NCI-H748 (cell line): ENCODE results near the gene SPINDOC.
"Not testable (repeated sequence)": the region's sequence is repeated elsewhere in the genome, so short reads cannot be mapped to it uniquely, and the experiment has no call there.

ENCODE experiments used
- DNase-seq: peaks from one replicate; lab custom pipeline; 2025; ENCODE audit not compliant: unreplicated experiment; lab: John Stamatoyannopoulos, UW

Gene SPINDOC

DNA sequence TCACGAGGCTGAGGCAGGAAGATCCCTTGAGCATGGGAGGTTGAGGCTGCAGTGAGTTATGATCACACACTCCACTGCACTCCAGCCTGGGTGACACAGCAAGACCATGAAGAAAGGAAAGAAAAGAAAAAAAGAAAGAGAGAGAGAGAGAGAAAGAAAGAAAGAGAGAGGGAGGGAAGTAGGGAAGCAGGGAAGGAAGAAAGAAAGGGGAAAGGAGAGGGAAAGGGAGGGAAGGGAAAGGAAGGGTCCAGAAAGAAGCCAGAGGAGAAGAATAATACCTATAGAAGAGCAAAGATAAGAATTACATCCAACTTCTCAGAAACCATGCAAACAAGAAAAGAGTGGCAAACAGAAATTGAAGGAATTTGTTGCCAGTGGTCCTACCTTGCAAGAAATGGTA is 27.4 kb upstream of the SPINDOC start:
- DNase-seq = no peak

DNA sequence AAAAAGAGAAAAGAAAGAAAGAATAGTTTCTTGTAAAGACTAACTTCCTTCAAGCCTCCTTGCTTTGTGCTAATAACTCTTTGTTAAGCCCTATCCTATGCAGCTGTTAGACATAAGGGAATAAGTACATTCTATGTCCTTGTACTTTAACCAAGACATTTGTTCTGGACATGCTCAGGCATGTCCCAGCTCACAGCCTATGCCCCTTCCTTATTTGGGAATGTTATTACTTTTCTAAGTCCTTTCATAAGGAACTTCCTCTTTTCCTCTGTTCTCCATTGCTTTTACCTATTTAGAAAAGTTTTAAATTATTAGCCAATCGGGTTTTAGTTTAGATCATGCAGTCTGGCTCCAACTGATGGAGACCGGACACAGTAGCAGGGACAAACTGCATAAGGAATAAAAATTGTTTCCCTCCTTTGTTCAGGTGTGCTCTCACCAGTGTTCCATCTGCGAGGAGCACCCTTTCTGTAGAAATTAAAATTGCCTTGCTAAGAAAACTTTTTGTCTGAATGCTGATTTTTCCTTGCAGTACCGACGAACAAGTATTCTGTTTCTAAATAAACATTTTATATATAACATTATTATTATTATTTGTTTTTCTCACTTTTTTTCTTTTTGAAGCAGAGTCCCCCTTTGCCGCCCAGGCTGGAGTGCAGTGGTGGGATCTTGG is 21.6 kb upstream of the SPINDOC start:
- no peak for DNase-seq

DNA sequence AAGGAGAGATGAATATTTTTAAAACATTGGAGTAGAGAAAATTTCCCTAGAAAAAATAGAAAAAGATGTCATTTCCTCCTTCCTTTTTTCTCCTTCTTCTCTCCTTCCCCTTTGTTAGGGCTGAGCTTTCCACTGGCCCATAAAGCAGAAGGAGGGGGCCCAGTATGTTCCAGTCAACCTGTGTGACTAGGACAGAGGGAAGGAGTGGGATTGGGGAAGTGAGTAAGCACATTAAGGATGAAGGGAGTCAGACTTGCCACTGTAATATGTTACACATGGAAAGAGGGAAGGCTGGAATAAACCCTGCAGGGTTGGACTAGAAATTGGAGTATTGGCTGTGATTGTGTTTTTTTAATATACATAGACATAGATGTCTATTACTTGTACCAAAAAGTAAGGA is 20.1 kb upstream of the SPINDOC start:
- no peak for DNase-seq

DNA sequence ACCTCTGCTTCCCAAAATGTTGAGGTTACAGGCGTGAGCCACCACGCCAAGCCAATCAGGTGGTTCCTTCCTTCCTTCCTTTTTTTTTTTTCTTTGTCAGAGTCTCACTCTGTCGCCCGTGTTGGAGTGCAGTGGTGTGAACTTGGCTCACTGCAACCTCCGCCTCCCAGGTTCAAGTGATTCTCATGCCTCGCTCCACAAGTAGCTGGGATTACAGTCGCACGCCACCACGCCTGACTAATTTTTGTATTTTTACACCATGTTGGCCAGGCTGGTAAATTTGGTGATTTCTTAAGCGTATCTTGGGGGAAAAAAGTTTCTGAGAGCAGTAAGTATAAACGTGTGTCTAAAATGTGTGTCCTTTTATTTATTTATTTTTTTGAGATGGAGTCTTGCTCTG is 18.2 kb upstream of the SPINDOC start:
- no peak for DNase-seq

DNA sequence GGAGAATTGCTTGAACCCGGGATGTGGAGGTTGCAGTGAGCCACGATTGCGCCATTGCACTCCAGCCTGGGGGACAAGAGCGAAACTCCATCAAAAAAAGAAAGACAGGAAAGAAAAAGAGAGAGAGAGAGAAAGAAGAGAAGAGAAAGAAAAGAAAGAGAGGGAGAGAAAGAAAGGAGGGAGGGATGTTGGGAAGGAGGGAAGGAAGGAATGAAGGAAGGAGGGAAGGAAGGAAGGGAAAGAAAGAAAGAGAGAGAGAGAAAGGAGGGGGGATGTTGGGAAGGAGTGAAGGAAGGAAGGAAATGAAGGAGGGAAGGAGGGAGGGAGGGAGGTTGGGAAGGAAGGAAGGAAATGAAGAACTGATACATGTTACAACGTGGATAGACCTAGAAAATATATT is 12.3 kb upstream of the SPINDOC start:
- DNase-seq = no peak

DNA sequence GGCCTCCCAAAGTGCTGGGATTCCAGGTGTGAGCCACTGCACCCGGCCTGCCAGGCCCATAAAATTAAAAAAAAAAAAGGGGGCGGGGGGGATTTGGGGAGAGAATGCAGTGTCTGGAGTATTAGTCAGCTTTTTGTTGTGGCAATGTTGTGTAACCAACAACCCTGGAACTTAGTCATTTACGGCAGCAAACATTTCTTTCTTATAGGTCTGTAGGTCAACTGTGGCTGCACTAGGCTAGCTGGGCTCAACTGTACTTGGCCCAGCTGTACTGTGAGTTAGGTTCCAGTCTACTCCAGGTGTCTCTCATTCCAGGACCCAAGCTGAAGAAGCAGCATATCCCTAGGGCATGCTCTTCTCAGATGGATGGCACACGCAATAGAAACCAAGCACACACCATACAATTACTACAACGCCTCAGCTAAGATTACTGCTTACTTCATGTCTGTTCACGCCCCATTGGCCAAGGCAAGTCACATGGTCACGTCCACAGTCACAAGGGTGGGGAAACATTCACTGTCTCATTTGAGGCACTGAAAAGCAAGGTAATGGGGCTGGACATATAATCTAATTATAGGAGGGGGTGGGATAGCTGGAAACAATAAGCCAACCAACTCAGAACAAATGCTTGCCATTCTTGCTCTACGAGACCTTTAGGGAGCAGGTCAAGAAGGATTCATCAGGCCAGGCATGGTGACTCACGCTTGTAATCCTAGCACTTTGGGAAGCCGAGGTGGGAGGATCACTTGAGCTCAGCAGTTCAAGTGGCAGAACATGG is 10.4 kb upstream of the SPINDOC start:
- DNase-seq = peak; percentile 32

DNA sequence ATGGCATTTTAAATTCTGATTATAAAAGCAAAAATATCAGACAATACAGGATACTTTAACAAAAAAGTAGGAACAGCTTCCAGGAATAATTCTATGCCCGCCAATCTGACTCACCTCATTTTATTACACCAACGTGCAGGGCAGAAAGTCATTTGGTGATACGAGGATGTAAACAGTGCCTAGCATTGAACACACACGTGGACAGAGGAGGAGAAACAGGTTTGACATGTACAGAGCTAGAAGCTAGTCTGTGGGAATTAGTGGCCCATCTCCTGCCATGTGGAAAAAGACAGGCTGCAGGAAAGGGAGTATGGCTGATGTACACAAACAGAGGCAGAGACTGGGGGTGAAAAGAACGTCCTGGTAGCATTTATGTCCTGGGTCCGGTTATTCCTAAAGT is 9.0 kb upstream of the SPINDOC start:
- DNase-seq = peak; percentile 34

DNA sequence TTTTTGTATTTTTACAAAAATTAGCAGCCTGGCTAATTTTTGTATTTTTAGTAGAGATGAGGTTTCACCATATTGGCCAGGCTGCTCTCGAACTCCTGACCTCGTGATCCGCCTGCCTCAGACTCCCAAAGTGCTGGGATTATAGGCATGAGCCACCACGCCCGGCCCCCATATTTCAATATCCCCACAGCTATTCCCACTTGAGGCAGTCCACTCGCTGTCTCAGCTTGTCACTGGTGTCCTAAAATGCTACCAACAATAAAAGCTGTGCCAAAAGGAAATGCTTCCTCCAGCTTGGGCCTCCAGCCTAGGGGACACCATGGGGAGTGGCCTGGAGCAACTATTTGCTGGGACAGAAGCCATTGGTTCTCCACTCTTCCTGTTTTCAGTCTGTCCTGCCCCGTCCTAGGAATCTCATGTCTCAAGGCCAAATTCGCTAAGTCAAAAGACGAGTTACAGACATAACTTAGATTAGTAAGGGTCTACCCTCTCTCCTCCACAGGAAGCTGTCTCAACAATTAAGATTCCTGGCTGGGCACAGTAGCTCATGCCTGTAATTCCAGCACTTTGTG is 7.3 kb upstream of the SPINDOC start:
- DNase-seq = no peak

DNA sequence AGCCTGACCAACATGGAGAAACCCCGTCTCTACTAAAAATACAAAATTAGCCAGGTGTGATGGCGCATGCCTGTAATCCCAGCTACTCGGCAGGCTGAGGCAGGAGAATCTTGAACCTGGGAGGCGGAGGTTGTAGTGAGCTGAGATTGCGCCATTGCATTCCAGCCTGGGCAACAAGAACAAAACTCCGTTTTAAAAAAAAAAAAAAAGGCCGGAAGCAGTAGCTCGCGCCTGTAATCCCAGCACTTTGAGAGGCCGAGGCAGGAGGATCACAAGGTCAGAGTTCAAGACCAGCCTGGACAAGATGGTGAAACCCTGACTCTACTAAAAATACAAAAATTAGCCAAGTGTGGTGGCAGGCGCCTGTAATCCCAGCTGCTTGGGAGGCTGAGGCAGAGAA is 2.9 kb upstream of the SPINDOC start:
- DNase-seq = not testable (repeated sequence)

DNA sequence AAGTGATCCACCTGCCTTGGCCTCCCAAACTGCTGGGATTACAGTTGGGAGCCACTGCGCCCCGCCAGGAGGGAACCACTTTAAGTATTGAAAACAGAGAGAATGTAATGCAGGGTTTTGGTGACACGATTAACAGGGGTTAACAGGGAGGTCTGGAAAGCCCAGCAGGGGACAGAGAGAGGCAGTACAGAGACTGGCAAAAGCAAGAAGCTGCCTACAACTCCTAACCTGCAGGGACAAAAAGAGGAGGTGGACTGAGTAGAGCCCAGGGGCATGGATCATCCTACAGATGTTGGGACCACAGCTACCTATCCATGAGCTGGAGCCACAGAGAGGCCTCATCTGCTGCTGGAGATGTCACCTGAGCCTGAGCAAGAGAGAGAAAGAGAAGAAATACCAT is 1.7 kb upstream of the SPINDOC start:
- DNase-seq = no peak

DNA sequence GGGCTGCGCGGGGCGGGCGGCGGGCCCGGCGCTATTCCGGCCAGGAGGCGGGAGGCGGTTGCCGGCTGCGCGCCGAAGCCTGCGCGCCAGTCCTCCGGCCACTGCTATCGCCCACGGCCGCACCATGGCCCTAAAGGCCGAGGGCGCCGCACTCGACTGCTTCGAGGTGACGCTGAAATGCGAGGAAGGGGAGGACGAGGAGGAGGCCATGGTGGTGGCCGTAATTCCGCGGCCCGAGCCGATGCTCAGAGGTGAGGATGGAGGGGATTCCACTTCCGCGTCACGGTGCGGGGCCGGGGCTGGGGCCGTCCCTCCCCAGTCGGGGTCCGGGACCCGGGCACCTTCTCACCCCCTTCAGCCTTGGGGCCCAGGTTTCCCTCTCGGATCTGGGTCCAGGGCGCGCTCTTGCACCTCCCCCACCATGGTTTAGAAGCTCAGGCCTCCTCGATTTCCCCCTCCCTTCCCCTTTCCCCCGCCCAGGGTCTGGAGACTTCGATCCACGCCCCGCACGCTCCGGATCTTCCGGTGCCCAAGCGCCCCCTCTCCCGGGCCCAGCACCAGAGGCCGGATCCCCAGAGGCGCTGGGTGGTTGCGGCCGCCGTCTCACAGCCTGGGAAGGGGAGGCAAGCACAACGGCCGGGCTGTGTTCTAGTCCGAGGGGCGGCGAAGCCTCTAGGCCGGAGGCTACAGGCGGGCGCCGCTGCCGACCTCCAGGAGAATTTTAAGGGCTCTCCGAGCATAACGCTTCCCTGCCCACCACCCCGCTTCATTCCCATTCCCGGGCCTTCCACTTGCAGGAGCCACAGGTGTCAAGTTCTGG is 517 bp downstream of the SPINDOC start:
- DNase-seq = peak; percentile 67

DNA sequence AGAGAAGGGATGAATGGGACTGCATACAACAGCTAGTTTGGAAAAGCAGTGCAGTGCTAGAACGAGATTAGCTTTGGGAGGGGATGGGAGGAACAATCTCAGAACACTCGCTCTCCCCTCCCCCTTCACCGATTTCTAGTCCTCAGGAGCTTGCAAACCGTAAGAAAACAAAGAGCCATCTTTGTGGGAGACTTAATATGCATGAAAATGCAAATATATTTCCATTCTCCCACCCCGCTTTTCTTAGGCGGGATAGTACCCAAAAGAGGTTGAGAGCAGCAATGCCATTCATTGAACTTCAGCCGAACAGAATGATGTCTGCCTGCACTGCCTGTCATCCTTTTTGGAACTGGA is 1.1 kb downstream of the SPINDOC start:
- DNase-seq = no peak

DNA sequence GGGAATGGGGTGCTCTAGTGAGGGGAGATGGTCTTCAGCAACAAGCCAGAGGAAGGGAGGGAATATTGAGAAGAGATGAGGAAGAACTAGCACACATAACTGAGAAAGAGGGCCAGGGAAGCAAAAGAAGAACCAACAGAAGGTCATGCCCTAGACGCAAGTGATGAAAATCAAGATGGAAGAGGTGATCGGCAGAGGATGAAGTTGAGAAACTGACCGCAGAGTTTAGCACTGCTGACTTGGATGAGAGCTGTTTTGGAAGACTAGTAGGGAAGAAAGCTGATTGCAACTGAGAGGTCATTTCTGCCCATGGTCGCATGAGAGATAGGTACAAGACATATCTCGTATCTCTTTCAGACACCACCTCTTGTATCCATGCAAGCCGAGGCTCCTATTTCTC is 2.9 kb downstream of the SPINDOC start:
- no peak for DNase-seq

DNA sequence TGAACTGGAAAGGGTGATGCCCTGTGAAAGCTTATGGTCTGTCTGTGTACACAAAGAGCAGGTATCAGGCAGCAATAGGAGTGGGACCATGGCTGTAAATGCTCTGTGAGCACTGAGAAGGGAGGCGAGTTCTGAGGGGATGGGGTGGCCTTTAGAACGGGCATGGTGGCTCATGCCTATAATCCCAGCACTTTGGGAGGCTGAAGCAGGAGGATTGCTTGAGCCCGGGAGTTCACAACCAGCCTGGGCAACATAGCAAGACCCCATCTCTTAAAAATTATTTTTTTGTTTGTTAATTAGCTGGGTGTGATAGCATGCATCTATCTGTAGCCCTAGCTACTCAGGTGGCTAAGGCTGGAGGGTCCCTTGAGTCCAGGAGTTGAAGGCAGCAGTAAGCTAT is 3.5 kb downstream of the SPINDOC start:
- no peak for DNase-seq

DNA sequence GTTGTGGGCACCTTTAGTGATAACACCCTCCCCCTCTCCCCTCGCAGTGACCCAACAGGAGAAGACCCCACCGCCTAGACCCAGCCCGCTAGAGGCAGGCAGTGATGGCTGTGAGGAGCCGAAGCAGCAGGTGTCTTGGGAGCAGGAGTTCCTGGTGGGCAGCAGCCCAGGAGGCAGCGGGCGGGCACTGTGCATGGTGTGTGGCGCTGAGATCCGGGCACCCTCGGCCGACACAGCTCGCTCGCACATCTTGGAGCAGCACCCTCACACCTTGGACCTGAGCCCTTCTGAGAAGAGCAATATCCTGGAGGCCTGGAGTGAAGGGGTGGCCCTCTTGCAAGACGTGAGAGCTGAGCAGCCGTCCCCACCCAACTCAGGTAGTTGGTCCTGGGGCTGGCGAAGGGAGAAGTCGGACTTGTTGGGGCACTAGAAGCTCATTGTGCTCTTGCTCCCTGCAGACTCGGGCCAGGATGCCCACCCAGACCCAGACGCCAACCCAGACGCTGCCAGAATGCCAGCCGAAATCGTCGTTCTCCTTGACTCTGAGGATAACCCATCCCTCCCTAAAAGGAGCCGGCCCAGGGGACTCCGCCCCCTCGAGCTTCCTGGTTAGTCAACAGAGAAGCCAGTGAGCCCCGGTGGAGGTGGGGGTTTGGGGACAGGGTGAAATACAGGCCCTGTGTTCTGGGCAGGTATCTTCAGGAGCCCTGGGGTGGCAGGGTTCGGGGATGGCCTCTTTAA is 4.7 kb downstream of the SPINDOC start:
- DNase-seq = no peak

DNA sequence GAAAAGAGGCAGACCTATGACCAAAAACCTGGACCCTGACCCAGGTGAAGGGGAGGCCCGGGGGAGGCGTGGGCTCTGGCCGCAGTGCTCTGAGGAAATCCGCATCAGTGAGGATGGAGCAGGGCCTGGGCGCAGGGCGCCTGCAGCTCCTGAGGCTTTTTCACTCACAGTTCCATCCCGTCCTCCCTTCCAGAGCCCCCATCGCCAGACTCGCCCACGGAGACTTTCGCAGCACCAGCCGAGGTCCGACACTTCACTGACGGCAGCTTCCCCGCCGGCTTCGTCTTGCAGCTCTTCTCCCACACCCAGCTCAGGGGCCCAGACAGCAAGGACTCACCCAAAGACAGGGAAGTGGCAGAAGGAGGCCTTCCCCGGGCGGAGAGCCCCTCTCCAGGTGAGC is 5.4 kb downstream of the SPINDOC start:
- no peak for DNase-seq

DNA sequence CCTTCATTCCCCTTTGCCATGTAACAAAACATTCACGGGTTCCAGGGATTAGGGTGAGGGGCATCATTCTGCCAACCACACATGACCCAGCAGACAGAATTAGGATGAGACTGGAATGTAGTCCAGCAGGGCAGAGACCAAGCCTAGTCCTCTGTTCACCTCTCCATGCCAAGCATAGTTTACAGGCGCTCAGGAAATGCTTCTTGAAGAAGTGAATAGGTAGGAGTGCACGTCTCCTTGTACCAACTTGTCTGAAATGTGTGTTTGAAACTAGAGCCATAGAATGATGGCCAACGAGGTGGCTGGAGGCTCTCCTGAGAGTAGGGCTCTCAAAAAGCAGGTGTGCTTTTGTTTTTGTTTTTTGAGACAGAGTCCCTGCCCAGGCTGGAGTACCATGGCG is 8.2 kb downstream of the SPINDOC start:
- DNase-seq = no peak

DNA sequence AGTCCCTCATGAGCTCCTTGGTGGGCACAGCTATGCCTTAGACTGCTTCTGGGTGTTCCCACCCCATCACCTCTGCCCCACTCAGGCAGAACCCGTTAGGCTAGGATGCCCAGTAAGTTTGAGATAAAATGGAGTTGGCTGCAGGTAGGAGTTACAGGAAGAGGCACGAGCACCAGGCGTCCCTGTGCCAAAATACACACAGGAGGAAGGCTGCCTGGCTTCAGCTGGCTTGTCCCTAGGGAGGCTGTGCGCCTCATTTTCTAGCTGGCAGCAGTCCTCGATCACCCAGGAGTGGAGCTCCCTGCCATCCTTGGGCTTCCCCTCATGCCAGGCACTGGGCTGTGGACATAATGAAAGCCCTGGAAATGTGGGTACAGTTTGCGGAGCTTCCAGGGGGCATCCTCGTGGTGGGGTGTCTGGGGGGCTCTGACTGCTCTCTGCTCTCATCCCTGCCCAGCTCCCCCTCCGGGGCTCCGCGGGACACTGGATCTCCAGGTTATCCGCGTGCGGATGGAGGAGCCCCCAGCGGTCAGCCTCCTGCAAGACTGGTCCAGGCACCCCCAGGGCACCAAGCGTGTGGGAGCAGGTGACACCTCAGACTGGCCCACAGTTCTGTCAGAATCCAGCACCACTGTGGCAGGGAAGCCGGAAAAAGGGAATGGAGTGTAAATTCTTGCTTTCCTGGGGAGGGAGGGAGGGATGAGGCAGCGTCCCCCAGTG is 13.4 kb downstream of the SPINDOC start:
- DNase-seq = no peak

DNA sequence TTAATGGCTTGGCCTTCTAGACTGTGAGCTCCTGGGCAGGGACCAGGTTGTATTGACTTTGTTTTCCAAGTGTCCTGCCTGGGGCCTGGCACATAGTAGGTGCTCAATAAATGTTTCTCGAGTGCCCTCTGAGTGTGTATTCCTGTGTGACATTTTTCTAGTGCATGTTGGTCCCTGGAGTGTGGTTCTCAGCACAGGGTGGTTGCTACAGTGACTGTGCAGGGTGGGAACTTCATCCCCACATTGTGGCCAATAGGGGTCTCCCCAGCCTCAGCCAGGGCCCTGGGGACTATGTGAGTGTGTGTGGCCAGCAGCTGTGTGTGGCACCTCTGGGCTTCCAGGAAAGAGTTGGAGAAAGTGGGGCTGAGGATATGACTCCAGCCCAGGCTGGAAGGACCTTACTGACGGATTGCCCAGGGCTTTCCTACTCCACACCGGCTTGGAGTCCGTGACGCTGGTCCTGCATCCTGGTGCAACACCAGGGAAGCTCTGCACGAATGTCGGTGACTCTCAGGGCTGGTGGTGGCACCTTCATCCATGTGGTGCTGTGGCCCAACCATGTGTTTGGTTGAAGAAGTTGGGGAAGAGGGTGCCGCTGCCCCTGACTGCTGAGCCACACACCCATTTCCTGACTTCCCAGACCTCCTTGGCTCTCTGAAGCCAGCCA is 16.7 kb downstream of the SPINDOC start:
- peak; percentile 25 for DNase-seq

DNA sequence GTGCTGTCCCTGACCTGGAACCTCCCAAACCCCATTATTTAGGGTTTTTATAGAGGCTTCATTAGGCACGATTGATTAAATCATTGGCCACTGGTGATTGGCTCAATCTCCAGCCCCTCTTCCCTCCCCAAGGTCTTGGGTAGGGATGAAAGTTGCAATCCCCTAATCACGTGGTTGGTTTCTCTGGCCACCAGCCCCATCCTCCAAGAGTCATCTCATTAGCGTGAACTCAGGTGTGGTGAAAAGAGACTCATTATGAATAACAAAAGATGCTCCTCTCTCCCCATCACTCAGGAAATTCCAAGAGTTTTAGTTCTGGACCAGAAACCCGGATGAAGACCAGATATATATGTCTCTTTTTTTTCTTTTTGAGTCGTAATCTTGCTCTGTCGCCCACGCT is 18.1 kb downstream of the SPINDOC start:
- DNase-seq = no peak
